SH-SY5Y (cell line): ENCODE data around the gene DNAJB7.

ENCODE experiments used
- GATA2 ChIP-seq: IDR thresholded peaks from 2 replicates; pipeline ENCODE4 v1.6.1; 2011; ENCODE audit warnings: mild to moderate bottlenecking, low read depth, low read length
- GATA3 ChIP-seq: IDR thresholded peaks from 2 replicates; pipeline ENCODE4 v1.6.1; 2011; ENCODE audit warnings: low read depth, mild to moderate bottlenecking, low read length, moderate library complexity

DNAJB7 gene

DNA sequence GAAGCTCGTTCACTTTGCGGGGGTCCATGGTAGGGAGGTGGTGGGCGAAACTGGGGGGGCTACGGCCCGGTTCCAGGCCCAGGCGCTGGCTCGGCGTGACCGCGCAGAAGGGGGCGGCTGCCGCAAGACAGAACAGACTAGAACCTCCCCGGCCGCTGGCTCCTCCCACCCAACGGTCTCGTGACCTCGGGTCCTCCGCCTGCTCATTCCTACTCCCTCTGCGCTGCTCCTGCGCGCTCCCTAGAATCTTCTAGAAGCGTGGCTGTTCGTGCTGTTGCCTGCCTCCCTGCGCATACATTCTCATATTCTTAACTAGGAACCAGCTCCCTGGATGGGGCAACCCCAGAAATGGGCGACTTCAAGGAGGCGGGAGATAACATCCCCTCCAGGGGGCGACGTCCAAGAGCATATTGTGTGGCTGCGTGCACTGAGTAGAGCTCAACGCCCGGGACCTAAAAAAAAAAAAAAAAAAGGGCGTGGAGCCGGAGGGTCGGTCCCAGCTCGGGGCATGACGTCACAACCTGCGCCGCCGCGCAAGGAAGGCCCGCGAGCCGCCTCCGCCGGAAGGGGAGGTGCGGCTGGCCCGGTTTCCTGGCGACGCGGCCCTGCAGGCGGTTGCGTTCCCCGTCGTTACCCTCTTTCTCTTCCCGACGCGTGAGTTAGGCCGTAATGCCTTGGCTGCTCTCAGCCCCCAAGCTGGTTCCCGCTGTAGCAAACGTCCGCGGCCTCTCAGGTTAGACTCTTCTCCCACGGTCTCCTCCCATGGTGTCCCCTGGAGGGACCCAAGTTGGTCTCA lies 5.2 kb downstream of the DNAJB7 start, which contains the start of the genes ST13 and XPNPEP3:
ST13 (minus strand) TSS at position 127 of the 796 bp plus-strand sequence; CDS start at position 28, 99 bp downstream.
XPNPEP3 (plus strand) TSS at position 636 of the 796 bp plus-strand sequence; CDS start at position 670, 34 bp downstream.
- TF ChIP-seq GATA3 (no peak), GATA2 (no peak)

DNA sequence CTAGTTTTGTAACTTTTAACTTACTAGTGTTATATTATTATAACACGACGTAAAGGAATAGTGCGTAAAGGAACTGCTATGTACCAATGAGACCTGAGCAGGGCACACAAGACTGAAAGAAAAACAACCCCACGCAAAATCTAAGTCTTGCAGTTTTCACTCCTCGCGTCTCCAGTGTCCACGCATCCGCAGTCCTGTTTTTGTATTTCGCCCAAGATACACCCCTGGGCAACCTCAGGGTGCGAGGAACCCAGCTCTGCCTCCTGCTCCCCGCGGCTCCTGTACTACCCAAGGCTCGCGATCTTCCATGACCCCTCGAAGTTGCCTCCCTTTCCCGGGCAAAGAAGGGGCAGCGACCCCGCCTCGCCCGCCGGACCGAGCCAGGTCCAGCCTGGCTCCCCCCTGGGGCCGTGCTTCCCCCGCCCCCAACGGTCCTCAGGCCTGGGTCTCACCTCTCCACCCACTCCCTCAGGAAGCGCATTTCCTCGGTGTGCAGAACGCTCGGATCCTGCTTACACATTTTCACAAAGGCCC lies 5.9 kb downstream of the DNAJB7 start:
- no peak for TF ChIP-seq GATA3
- TF ChIP-seq GATA2, result no peak

DNA sequence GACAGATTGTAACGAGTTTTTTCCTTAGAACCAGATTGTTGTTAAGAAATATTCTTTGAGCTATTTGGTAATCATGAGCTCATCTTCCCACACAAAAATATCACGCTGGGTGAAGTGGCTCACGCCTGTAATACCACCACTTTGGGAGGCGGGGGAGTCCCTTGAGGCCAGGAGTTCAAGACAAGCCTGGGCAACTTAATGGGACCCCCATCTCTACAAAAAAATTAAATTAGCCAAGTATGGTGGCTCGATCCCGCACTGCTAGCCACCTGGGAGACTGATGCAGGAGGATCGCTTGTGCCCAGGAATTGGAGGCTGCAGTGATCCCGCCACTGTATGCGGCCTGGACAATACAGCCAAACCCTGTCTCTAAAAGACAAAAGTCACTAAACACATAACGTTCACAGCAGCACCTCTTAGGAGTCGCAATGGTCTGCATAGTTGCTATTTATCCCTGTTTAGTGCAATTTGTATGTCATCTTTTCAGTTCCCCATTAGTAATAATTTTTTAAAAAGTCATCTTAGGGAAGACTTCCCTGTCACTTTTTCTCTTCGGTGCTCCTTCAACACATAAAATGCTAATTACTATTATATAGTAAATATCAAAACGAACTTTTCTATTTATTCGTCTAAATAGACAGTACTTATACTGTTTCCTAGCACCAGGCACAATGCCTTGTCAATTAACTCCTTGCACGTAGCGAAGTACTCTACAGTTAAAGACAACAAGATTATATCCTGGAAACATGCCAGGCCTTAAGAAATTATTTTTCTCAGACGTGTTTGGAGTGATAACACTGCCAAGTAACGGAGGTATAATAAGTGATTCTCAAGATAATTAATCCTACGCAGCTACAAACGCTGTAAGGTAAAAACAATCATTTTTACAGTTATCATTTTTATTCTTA lies 6.6 kb downstream of the DNAJB7 start:
- TF ChIP-seq GATA3 (no peak), GATA2 (no peak)

DNA sequence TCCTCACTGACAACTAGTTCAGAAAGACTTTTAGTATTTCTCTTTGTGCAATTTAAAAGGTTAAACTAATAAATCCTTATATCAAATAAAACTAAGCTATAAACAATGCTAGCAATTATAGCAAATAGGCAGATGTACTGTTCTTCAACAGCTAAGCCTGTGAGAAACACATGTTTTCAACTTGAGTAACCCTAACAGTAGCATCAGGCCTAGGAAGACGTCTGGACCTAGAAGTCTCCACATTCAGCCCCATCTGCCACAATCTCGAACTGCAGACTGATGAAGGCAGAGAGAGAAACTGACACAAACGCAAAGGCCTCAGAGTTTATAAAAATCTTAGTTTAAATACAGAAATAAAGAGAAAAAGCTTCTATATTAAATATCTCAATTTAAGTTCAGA lies 8.0 kb downstream of the DNAJB7 start:
- no peak for TF ChIP-seq GATA3
- TF ChIP-seq GATA2, result no peak

DNA sequence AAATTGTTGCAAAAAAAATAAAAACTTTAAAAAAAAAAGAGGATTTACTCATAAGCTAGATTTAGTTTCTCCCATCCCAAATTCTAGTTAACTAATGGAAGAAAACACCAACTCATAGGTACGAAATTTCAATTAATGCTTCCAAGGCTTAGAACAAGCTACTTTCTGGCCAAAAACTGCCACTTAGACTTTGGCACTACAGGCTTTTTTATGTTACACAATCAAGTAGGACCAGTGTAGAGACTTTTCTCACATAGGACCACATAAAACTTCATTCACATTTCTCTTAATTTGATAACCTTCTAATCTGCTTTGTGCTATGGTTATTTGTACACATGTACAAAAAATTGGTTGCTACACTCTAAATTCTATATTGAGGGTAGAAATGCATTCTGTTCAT lies 8.6 kb downstream of the DNAJB7 start:
- TF ChIP-seq GATA2 (no peak), GATA3 (no peak)

DNA sequence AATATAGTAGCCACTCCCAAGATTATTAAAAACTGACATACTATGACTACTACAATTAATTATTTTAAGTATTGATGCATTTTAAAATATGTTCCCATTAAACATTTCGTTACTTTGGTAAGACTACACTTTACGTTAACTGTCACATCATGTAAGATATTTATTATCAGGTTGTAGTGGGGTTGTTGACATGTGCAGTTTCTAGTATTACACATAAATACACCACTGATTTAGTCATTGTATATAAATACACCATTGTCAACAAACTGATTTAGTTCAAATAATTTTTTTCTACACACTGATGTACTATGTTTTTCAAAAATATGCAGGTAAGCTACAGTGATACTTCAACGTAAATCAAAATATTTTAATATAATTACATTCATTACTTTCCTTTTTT lies 17.0 kb downstream of the DNAJB7 start:
- TF ChIP-seq GATA2 (no peak), GATA3 (no peak)

DNA sequence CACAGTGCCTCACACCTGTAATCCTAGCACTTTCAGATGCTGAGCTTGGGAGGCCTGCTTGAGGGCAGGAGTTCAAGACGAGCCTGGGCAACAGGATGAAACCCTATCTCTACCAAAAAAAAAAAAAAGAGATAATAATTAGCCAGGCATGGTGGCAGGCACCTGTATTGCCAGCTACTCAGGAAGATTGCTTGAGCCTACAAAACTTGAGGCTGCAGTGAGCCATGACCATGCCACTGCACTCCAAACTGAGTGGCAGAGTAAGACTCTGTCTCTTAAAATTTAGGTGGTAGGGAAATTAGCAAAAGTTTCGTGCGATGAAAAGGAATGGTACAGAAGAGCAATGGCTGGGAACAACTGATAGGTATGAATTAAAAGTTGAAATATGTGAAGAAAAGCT lies 23.4 kb downstream of the DNAJB7 start:
- TF ChIP-seq GATA3 (no peak), GATA2 (no peak)

DNA sequence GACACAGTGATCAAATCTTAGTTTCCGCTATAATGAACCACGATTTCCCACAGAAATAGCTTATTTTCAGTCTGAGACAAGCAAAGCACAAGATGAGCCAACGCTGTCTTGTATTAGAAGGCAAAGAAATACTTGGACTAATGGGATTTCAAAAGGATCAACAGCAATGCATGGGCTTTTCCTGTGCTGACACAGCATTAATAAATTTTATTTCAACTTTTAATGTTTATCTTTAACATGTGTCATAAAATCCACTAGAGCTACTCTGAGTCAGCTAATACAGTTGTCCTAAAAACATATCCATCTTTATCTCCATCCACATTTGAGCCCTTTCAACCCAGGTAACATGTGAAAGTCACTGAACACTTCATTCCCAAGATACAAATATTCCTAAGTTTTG lies 27.3 kb downstream of the DNAJB7 start:
- TF ChIP-seq GATA2 (no peak), GATA3 (no peak)

DNA sequence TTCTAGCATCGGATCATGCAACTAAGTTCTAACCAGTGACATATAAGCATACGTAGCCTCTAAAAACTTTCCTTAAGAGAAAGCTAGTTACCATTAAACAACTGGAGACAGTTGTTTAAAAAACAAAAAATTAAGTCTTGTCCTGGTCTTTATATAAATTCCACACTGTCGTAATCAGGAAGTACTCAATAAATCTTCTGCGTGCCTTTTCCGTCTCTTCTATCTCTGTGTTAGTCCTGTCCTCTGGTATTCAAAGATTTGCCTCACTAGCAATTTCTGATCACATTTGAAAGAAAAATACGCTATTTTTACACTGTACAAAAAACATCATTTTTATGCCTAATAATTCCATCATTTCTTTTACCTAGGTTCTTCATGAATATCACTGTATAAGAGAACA lies 32.8 kb downstream of the DNAJB7 start:
- no peak for TF ChIP-seq GATA2
- TF ChIP-seq GATA3, result no peak

DNA sequence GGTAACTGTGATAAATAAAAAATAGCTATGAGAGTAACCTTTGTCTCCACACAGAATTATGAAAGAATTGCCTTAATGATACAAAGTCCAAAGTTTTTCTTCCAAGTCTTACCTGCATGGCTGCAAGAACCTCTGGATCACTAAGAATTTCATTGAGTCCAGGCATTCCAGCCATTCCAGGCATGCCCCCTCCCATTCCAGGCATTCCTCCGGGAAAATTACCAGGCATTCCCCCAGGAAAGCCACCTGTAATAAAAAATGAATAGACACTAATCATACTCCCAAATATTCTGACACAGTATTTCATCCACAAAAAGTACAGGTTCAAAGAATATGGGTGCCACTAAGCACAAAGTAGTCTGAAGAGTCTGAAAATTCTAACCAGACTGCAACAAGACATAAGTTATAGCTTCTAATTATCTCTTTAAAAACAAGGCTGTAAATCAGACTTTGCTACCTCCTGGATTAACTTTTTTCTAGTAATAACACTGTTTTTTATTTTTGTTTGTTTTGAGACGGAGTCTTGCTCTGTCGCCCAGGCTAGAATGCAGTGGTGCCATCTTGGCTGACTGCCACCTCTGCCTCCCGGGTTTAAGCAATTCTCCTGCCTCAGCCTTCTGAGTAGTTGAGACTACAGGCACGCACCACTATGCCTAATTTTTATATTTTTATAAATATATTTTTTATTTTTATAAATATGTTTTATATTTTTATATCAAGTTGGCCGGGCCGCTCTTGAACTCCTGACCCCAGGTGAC lies 34.8 kb downstream of the DNAJB7 start:
- TF ChIP-seq GATA3 (no peak), GATA2 (no peak)

DNA sequence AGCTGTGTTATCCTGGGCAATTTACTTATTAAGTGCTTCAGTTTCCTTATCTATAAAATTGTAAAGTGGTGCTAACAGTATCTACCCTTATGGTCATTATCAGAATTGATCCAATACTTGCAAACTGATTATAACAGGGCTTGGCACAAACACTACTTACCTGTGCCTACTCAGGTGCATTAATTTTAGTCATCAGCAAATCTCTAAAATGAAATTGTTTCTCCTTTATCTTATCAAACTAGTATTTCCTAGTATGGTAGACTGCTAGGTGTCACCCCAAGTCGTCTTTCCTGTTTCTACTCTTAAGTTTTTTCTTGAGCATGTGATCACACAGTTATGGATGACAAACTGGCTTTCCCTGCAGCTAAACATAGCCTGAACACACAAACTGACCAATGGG lies 38.5 kb downstream of the DNAJB7 start:
- TF ChIP-seq GATA2 (no peak), GATA3 (no peak)

DNA sequence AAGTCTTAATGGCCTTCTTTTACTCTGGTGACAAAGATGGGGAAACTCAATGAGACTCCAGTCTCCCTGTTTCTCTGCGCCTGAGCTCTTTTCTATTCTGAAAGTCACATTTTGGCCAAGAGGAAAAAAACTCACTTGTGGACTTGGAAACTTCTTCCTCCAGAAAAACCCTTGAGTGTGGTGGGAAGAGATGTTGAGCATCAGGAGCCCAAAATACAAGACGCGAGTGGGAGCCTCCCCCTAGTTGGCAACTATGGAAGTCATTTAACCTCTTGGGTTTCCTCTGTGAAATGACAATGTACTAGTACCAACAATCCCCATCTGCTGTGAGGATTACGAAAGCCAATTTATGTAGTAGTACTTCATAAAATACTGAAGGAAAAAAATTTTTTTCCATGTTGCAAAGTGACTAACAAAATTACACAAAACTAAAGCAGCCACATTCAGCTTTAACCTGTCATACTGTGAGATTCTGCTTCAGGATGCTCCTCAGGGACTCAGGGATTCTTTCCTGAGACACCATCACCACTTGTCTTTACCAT lies 42.2 kb downstream of the DNAJB7 start:
- TF ChIP-seq GATA2 (no peak), GATA3 (no peak)
